ENCODE measurements around the gene FBXW7. TPM values are rescaled to one million over a fixed set of nuclear protein-coding genes. Genes with fewer than 3 reads are reported as not detected.
A peak's percentile ranks its signal among the peaks of the same experiment; 100 is the strongest.

The FBXW7 gene
- total and polyA plus RNA-seq, 2 experiments from 2014 or later: 19.7 to 67.7 TPM

DNA sequence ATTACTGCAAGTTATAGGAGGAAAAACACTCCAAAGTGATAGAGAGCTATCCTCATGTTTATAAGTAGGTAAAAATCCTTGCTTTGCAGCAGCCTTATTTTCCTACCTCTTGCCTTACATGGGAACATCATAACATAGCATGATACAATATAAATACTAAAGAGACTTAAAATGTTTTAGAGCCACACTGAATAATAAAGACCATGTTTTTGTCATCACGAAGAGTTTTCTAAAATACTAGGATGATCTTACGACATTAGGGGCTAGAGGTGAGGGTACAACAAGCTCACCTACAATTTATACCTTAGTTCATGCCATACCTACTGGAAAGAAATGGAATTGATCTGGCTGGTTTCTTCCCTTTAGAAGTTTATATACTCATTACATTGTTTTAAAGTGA lies 184.8 kb downstream of the FBXW7 start:
- Histone ChIP-seq H3K27me3 (no peaks in the 10 kb centered on the region), H3K9me3 (ENCODE audit: low read depth) (no peaks in the 10 kb centered on the region), H3K4me1 (ENCODE audit: low read depth) (peaks cover 7% of the 10 kb centered on the region), H3K4me3 (no peak overlapping the region), H3K36me3 (peaks cover 4% of the 10 kb centered on the region), H3K27ac (no peak overlapping the region)
- TF ChIP-seq, protein P1, sequence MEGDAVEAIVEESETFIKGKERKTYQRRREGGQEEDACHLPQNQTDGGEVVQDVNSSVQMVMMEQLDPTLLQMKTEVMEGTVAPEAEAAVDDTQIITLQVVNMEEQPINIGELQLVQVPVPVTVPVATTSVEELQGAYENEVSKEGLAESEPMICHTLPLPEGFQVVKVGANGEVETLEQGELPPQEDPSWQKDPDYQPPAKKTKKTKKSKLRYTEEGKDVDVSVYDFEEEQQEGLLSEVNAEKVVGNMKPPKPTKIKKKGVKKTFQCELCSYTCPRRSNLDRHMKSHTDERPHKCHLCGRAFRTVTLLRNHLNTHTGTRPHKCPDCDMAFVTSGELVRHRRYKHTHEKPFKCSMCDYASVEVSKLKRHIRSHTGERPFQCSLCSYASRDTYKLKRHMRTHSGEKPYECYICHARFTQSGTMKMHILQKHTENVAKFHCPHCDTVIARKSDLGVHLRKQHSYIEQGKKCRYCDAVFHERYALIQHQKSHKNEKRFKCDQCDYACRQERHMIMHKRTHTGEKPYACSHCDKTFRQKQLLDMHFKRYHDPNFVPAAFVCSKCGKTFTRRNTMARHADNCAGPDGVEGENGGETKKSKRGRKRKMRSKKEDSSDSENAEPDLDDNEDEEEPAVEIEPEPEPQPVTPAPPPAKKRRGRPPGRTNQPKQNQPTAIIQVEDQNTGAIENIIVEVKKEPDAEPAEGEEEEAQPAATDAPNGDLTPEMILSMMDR (IDR thresholded peaks at IDR 0.05; ENCODE audit: low read depth, low read length): no peak
- DNase-seq (ENCODE audit: low read depth in 1 of 2, low spot score in 1 of 2): no peak

DNA sequence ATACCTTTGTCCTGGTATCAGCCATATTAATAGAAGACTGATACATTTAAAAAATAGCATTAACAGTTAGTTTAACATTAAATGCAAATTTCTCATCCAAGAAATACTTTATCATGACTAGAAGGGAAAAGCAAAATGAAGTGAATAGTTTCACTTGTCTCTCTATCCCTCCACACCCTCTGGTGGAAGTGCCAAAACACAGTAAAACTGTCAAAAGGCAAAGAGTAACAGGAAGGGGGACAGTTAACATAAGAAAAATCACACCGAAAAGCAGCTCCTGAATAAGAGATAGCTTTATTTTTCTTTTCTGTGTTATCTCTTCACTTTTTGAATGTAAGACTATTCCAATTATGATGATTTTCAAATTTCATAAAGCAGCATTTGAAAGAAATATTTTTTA lies 187.2 kb downstream of the FBXW7 start:
- peak in 1 of 2 donors; percentile 7 for DNase-seq (ENCODE audit: low read depth in 1 of 2, low spot score in 1 of 2)
- TF ChIP-seq, protein P1 (IDR thresholded peaks at IDR 0.05; ENCODE audit: low read depth, low read length): peak; percentile 10
- Histone ChIP-seq H3K4me1 (ENCODE audit: low read depth) (peaks cover 7% of the 10 kb centered on the region), H3K27me3 (no peaks in the 10 kb centered on the region), H3K9me3 (ENCODE audit: low read depth) (no peaks in the 10 kb centered on the region), H3K36me3 (peaks cover 4% of the 10 kb centered on the region), H3K4me3 (no peak overlapping the region), H3K27ac (no peak overlapping the region)

DNA sequence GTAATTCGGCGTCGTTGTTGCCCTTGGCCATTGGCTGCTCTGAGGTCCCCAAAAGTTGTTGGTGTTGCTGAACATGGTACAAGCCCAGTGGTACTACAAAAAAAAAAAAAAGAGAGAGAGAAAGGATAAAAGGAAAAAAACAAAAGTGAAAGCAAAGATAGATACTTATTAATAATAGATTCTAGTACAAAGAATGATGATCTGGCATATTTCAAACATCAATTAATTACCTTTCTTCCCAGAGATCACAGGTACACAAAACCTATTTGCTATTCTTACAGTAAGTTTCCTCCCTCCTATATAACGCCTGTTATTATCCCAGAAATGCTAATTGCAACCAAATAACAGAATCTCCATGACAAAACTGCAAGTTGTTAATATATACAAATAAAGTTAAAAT lies 188.9 kb downstream of the FBXW7 start:
- Histone ChIP-seq H3K36me3 (peaks cover 4% of the 10 kb centered on the region), H3K27me3 (no peaks in the 10 kb centered on the region), H3K4me1 (ENCODE audit: low read depth) (peaks cover 4% of the 10 kb centered on the region), H3K27ac (no peak overlapping the region), H3K9me3 (ENCODE audit: low read depth) (no peaks in the 10 kb centered on the region), H3K4me3 (no peak overlapping the region)
- TF ChIP-seq, protein P1 (IDR thresholded peaks at IDR 0.05; ENCODE audit: low read depth, low read length): no peak
- DNase-seq (ENCODE audit: low read depth in 1 of 2, low spot score in 1 of 2): no peak

DNA sequence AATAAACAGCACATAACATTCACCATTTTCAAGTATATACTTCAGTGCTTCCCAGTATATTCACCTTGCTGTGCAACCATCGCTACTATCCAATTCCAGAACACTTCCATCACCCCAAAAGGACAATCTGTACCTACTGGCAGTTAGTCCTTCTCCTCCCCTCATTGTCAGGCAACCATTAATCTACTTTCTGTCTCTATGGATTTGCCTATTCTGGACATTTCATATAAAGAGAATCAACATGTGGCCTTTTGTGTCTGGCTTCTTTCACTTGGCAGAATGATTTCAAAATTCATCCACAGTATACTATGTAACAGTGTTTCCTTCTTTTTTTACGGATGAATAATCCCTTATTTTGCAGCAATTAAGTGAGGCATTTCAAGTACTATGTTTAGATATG lies 189.4 kb downstream of the FBXW7 start:
- peaks cover 2% of the 10 kb centered on the region for H3K4me1 ChIP-seq (ENCODE audit: low read depth)
- no peaks in the 10 kb centered on the region for H3K27me3 ChIP-seq
- H3K4me3 ChIP-seq: no peak overlapping the region
- H3K36me3 ChIP-seq: peaks cover 4% of the 10 kb centered on the region
- TF ChIP-seq, protein P1 (IDR thresholded peaks at IDR 0.05; ENCODE audit: low read depth, low read length): no peak
- DNase-seq (ENCODE audit: low read depth in 1 of 2, low spot score in 1 of 2): no peak
- H3K9me3 ChIP-seq (ENCODE audit: low read depth): no peaks in the 10 kb centered on the region
- no peak overlapping the region for H3K27ac ChIP-seq

DNA sequence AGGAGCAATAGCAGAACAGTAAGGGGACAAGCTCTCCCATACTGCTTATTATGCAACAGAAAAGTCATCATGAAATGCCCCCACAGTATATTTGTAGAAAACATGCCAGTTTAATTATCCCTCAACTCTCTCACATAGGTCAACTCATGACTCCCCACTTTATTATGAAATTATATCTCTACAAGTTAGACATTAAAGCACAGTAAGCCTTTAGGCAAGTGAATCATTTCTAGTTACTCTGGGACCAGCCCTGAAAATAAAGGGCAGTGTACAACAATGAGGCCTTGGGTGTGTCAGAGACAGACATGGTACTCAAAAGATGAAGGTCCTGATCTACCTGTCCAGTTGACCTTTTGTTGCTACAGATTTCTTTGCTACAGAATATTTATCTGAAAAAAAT lies 191.9 kb downstream of the FBXW7 start:
- DNase-seq (ENCODE audit: low read depth in 1 of 2, low spot score in 1 of 2): no peak
- peaks cover 4% of the 10 kb centered on the region for H3K36me3 ChIP-seq
- no peak overlapping the region for H3K27ac ChIP-seq
- H3K4me1 ChIP-seq (ENCODE audit: low read depth): no peaks in the 10 kb centered on the region
- no peaks in the 10 kb centered on the region for H3K27me3 ChIP-seq
- TF ChIP-seq, protein P1 (IDR thresholded peaks at IDR 0.05; ENCODE audit: low read depth, low read length): no peak
- no peak overlapping the region for H3K4me3 ChIP-seq
- H3K9me3 ChIP-seq (ENCODE audit: low read depth): no peaks in the 10 kb centered on the region

DNA sequence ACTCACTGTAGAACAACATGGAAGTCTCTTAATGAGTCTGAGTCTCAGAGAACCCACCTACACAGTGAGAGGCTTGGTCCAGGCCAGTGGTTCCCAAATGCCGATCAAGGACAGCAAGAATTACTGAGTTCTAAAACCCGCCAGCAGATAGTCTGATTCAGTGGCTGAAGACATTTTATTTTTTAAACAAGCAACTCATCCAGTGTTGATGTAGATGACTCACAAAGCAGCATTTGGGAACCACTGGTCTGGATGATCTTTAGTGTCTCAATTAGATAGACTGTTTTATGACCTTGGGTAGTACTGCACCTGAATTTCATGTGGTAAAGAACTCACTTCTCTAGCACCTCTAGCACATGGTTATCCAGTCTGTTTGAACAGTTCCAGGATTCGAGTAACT lies 193.6 kb downstream of the FBXW7 start:
- no peaks in the 10 kb centered on the region for H3K9me3 ChIP-seq (ENCODE audit: low read depth)
- TF ChIP-seq, protein P1 (IDR thresholded peaks at IDR 0.05; ENCODE audit: low read depth, low read length): no peak
- peaks cover 4% of the 10 kb centered on the region for H3K36me3 ChIP-seq
- H3K4me3 ChIP-seq: no peak overlapping the region
- H3K27me3 ChIP-seq: no peaks in the 10 kb centered on the region
- H3K27ac ChIP-seq: no peak overlapping the region
- H3K4me1 ChIP-seq (ENCODE audit: low read depth): no peaks in the 10 kb centered on the region
- no peak for DNase-seq (ENCODE audit: low read depth in 1 of 2, low spot score in 1 of 2)
